Uterus (tissue), 2 donors: ENCODE results near the gene PIAS4.

Experiments
- POLR2A ChIP-seq, 2 donors: fragments of 450-650 bp; IDR thresholded peaks; one replicate each; pipeline ENCODE4 v1.6.1; 2016; ENCODE audit warnings: antibody characterized with exemption in 2 of 2, mild to moderate bottlenecking in 1 of 2, moderate library complexity in 1 of 2
- TF ChIP-seq, protein P1 (sequence below), 4 experiments: fragments of 200-600 bp in 2 of 4; fragments of 450-650 bp in 2 of 4; sonication (generic) in 2 of 4; IDR thresholded peaks; one replicate each; pipeline ENCODE4 v1.5.1; 2016 to 2019; ENCODE audit warnings: antibody characterized with exemption in 4 of 4, mild to moderate bottlenecking in 2 of 4, moderate library complexity in 1 of 4

DNA sequence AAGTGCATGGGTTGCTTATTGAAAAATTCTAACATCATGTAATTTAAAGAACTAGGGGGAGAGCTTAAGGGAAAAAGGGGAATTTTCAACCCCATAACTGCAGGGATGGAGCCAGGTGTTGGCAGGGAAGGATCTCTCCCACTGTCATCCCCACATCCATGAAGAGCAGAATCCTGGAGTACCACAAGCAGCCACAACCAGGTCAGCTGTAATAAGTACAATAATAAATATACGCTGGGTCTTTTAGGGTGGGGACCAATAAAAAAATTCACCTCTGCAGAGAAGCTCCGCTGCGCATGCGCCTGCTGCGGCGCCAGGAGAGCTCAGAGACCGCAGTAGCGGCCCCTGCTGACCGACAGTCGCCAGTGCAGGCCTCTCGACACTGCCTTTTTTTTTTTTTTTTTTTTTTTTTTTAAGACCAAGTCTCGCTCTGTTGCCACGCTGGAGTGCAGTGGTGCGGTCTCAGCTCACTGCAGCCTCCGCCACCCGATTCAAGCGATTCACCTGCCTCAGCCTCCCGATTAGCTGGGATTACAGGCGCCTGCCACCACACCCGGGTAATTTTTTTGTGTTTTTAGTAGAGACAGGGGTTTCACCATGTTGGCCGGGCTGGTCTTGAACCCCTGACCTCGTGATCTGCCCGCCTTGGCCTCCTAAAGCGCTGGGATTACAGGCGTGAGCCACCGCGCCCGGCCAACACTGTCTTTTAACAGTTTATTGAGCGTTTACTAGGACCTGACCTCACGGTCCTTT, 19.7 kb upstream of the PIAS4 start:
- TF ChIP-seq, protein P1, sequence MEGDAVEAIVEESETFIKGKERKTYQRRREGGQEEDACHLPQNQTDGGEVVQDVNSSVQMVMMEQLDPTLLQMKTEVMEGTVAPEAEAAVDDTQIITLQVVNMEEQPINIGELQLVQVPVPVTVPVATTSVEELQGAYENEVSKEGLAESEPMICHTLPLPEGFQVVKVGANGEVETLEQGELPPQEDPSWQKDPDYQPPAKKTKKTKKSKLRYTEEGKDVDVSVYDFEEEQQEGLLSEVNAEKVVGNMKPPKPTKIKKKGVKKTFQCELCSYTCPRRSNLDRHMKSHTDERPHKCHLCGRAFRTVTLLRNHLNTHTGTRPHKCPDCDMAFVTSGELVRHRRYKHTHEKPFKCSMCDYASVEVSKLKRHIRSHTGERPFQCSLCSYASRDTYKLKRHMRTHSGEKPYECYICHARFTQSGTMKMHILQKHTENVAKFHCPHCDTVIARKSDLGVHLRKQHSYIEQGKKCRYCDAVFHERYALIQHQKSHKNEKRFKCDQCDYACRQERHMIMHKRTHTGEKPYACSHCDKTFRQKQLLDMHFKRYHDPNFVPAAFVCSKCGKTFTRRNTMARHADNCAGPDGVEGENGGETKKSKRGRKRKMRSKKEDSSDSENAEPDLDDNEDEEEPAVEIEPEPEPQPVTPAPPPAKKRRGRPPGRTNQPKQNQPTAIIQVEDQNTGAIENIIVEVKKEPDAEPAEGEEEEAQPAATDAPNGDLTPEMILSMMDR (IDR thresholded peaks at IDR 0.05), result peak; percentile 82 to 86 (median 84)
- no peak for TF ChIP-seq POLR2A (IDR thresholded peaks at IDR 0.05)
